ENCODE measurements around the gene ADIPOQ.

The ADIPOQ gene

GRCh38 chr3:186842426-186843038, at the start of gene ADIPOQ:
Gene ADIPOQ, plus strand, starts transcription at chr3:186842710. Its CDS starts 10,349 bp downstream, at chr3:186853059.
- TF ChIP-seq, protein P1, sequence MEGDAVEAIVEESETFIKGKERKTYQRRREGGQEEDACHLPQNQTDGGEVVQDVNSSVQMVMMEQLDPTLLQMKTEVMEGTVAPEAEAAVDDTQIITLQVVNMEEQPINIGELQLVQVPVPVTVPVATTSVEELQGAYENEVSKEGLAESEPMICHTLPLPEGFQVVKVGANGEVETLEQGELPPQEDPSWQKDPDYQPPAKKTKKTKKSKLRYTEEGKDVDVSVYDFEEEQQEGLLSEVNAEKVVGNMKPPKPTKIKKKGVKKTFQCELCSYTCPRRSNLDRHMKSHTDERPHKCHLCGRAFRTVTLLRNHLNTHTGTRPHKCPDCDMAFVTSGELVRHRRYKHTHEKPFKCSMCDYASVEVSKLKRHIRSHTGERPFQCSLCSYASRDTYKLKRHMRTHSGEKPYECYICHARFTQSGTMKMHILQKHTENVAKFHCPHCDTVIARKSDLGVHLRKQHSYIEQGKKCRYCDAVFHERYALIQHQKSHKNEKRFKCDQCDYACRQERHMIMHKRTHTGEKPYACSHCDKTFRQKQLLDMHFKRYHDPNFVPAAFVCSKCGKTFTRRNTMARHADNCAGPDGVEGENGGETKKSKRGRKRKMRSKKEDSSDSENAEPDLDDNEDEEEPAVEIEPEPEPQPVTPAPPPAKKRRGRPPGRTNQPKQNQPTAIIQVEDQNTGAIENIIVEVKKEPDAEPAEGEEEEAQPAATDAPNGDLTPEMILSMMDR (IDR thresholded peaks at IDR 0.05): no peak

- TF ChIP-seq, protein P1 (IDR thresholded peaks at IDR 0.05): no peak
Observed at GRCh38 chr3:186798239-186798874, 44.2 kb upstream of the ADIPOQ start.

- TF ChIP-seq, protein P1 (IDR thresholded peaks at IDR 0.05): no peak
Observed at GRCh38 chr3:186800285-186800684, 42.2 kb upstream of the ADIPOQ start.

- TF ChIP-seq, protein P1 (IDR thresholded peaks at IDR 0.05): no peak
Observed at GRCh38 chr3:186802701-186803100, 39.8 kb upstream of the ADIPOQ start.

GRCh38 chr3:186806089-186807055, 36.1 kb upstream of the ADIPOQ start, which contains the start of gene RFC4:
Gene RFC4, minus strand, starts transcription at chr3:186806482. Its CDS starts 1,769 bp downstream, at chr3:186804713.
- TF ChIP-seq, protein P1 (IDR thresholded peaks at IDR 0.05): no peak

- TF ChIP-seq, protein P1 (IDR thresholded peaks at IDR 0.05): no peak
Observed at GRCh38 chr3:186807231-186807630, 35.3 kb upstream of the ADIPOQ start.

DNA sequence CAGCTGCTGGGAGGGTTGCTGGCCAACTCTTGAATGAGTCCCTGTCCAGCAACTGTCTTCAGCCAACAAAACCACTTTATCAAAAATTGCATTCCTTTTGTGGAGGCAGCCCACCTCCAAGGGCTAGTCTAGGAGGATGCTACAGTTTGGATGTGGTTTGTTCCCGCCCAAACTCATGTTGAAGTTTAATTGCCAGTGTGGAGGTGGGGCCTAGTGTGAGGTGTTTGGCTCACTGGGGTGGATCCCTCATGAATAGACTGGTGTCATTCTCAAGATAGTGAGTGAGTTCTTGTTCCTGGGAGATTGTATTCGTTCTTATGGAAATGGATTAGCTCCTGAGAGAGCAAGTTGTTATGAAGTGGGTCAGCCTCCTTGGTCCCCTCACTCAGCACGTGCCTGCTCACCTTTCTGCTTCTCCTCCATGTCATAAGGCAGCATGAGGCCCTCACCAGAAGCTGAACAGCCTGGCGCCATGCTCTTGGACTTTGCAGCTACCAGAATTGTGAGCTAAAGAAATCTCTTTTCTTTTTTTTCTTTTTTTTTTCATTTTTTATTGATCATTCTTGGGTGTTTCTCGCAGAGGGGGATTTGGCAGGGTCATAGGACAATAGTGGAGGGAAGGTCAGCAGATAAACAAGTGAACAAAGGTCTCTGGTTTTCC, 32.0 kb upstream of the ADIPOQ start:
- TF ChIP-seq, protein P1 (IDR thresholded peaks at IDR 0.05): no peak
